Activated naive CD4-positive, alpha-beta T cell treated with anti-CD3 and anti-CD28 coated beads, Interleukin-2, amount 10 ng/mL, durations not matched to agents 7 days and 5 days (primary cell): Measurements from ENCODE around the gene PRKAG2.
A peak's percentile ranks its signal among the peaks of the same experiment; 100 is the strongest.

Experiments
- CTCF ChIA-PET: fragments of 350-600 bp; sonication (Branson Sonifier 250); formaldehyde crosslinking; loops from one replicate; lab custom pipeline; 2021; ENCODE audit warnings: antibody characterized with exemption; lab: Charles Lee
- DNase-seq: peaks from one replicate; pipeline ENCODE4 v3.0.0-alpha.2; 2020
- H3K27ac Mint-ChIP-seq: one replicate; pipeline ENCODE4 v1.8.0; 2021; ENCODE audit warnings: mild to moderate bottlenecking, moderate library complexity, mixed read lengths
- H3K27me3 Mint-ChIP-seq: one replicate; pipeline ENCODE4 v1.8.0; 2021; ENCODE audit warnings: mild to moderate bottlenecking, mixed read lengths
- H3K36me3 Mint-ChIP-seq: one replicate; pipeline ENCODE4 v1.8.0; 2021; ENCODE audit warnings: mixed read lengths
- H3K4me1 Mint-ChIP-seq: one replicate; pipeline ENCODE4 v1.8.0; 2021; ENCODE audit warnings: mixed read lengths
- H3K4me3 Mint-ChIP-seq: one replicate; pipeline ENCODE4 v1.8.0; 2021; ENCODE audit warnings: mild to moderate bottlenecking, moderate library complexity, mixed read lengths
- H3K9me3 Mint-ChIP-seq: one replicate; pipeline ENCODE4 v1.8.0; 2021; ENCODE audit warnings: mixed read lengths

PRKAG2 gene

DNA sequence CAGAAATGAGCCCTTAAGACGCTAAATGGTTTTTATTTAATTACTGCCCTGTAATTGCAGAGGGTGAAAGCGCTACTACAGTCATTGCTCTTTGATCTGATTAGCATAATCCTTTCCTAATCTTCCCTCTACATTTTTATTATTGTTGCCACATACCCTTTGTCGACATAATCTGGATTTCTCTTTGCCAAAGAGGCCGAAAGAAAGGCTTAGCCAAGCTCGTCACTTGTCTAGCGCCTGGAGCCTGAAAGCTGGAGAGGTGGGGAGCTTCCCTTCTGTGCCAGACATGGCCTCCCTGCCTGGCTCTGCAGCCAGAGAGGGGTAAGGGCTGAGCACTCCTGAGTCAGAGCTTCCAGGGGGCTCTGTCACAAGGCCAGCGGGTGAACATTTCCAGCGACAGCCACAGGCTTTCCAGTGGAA is 145.9 kb downstream of the PRKAG2 start:
- Mint-ChIP-seq H3K4me3 (no peak overlapping the region), H3K4me1 (peaks cover 3% of the 10 kb centered on the region), H3K36me3 (no peaks in the 10 kb centered on the region), H3K9me3 (no peaks in the 10 kb centered on the region), H3K27ac (no peak overlapping the region), H3K27me3 (no peaks in the 10 kb centered on the region)
- CTCF ChIA-PET, result no interaction called here
- no peak for DNase-seq

DNA sequence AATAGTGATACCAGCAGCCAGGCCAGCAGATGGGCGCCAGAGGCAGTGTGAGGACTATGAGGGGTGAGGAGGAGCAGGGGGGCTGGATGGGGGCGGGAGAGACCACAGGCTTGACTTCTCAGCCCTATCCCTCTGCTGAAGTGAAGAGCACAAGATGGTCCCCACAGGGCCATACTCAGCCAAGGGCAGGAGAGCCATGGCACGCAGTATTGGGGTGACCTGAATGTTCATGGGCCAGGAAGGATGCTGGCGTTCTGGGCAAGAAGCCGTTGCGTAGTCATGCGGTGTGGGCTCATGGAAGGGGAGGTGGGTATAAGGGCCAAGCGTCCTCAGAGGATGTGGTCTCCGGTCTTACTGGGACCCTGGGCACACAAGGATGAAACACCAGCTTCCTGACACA is 146.3 kb downstream of the PRKAG2 start:
- Mint-ChIP-seq H3K9me3 (no peaks in the 10 kb centered on the region), H3K27me3 (no peaks in the 10 kb centered on the region), H3K27ac (no peak overlapping the region), H3K4me3 (no peak overlapping the region), H3K4me1 (peaks cover 3% of the 10 kb centered on the region), H3K36me3 (no peaks in the 10 kb centered on the region)
- CTCF ChIA-PET, result no interaction called here
- no peak for DNase-seq

DNA sequence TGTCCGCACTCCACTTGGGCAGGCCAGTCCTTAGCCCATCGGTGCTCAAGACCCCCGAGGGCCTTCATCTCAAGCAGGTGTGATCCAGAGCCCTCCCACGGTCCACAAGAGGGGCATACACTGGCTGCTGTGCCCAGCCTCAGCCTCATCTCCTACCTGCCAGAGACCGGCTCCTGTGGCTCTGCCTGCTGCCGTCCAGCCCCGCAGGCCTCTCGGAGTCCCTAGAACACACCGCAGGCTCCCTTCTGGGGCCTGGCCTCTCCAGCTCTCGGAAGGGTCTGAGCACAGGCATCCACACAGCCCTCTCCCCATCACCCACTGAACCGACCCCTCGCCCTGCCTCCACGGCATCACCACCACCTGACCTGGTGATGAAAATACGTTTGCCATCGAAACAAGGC is 147.4 kb downstream of the PRKAG2 start:
- DNase-seq, result no peak
- H3K4me1 Mint-ChIP-seq, result peaks cover 3% of the 10 kb centered on the region
- no peaks in the 10 kb centered on the region for H3K27me3 Mint-ChIP-seq
- no peak overlapping the region for H3K27ac Mint-ChIP-seq
- H3K9me3 Mint-ChIP-seq, result no peaks in the 10 kb centered on the region
- no peaks in the 10 kb centered on the region for H3K36me3 Mint-ChIP-seq
- CTCF ChIA-PET, result no interaction called here
- no peak overlapping the region for H3K4me3 Mint-ChIP-seq

DNA sequence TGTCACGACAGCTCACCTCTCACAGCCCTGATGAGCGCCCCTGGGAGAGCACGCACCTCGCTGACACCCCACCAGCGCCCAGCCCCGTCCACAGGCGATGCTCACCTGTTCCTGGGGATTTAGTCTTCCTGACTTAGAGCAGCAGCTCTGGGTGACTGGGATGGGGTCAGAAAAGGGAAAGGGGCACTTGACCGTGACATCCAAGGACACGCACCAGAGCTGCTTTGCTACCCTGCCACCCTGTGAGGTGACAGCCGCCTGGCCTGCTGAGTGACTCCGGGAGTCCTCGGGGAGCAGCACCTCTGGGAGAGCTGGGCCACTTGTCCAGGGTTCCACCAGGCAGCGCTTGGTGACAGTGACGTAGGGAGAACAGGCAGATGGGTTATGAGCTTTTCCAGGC is 148.2 kb downstream of the PRKAG2 start:
- no peak overlapping the region for H3K27ac Mint-ChIP-seq
- H3K36me3 Mint-ChIP-seq, result no peaks in the 10 kb centered on the region
- peaks cover 3% of the 10 kb centered on the region for H3K4me1 Mint-ChIP-seq
- H3K9me3 Mint-ChIP-seq, result no peaks in the 10 kb centered on the region
- H3K27me3 Mint-ChIP-seq, result no peaks in the 10 kb centered on the region
- H3K4me3 Mint-ChIP-seq, result no peak overlapping the region
- CTCF ChIA-PET, result interaction anchor here (1.5 kb wide), 1 partner anchor 23 kb away, joined by 4 read pairs; no protein-coding TSS in a partner anchor
- no peak for DNase-seq

DNA sequence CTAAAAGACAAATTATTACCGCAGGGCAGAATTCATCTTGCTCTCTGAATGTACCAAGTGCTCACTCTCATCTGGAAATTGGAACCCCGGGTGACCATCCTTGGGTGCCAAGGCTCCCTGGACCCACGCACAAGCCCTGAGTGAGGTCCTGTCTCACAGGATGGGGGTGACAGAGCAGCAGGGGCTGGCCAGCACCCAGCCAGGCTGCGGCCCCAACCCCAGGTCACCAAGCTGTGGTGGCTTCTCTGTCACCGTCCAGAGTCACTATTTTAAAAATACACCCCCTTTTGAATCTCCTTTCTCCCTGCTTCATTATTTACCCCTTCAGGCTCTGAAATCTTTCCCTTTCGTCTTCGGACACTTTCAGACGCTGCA is 148.6 kb downstream of the PRKAG2 start:
- CTCF ChIA-PET, result interaction anchor here (1.5 kb wide), 1 partner anchor 22 kb away, joined by 4 read pairs; no protein-coding TSS in a partner anchor
- Mint-ChIP-seq H3K9me3 (no peaks in the 10 kb centered on the region), H3K4me3 (no peak overlapping the region), H3K27ac (no peak overlapping the region), H3K27me3 (no peaks in the 10 kb centered on the region), H3K4me1 (peaks cover 3% of the 10 kb centered on the region), H3K36me3 (no peaks in the 10 kb centered on the region)
- DNase-seq, result no peak

DNA sequence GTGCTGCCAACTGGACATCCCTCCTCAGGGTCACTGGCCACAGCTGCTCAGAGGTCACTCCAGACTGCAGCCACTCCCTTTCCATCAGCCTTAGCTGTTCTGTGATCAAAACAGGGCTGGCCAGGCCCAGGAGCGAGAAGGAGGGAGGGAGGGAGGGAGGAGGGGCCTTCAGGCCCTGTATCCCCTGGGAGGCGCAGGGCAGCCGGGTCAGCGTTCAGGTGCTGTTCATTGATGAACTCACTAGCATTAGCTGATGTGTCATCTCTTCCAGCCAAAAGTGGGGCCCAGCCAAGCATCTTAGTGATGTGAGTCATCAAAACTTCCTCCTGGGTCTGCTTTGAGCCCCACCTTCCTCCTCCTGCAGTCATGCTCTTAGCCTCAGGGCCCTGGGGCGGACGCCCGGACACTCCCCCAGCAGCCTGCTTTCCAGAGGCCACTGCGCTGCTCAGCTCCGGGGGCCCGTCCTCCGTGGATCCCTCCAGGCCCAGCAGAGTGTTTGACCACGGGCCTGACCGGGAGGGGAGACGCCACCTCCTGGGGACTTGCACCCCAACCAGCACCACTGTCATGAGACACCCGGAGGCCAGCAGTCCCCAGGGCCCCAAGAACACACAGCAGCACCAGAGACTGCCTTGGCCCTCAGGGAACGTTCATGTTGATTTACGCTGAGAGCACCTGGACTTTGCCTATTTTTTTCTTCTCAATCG is 149.2 kb downstream of the PRKAG2 start:
- Mint-ChIP-seq H3K27me3 (no peaks in the 10 kb centered on the region), H3K4me3 (no peak overlapping the region), H3K9me3 (no peaks in the 10 kb centered on the region), H3K27ac (no peak overlapping the region), H3K4me1 (peaks cover 3% of the 10 kb centered on the region), H3K36me3 (no peaks in the 10 kb centered on the region)
- peak; percentile 27 for DNase-seq
- CTCF ChIA-PET, result interaction anchor here (1.5 kb wide), 1 partner anchor 22 kb away, joined by 4 read pairs; no protein-coding TSS in a partner anchor

DNA sequence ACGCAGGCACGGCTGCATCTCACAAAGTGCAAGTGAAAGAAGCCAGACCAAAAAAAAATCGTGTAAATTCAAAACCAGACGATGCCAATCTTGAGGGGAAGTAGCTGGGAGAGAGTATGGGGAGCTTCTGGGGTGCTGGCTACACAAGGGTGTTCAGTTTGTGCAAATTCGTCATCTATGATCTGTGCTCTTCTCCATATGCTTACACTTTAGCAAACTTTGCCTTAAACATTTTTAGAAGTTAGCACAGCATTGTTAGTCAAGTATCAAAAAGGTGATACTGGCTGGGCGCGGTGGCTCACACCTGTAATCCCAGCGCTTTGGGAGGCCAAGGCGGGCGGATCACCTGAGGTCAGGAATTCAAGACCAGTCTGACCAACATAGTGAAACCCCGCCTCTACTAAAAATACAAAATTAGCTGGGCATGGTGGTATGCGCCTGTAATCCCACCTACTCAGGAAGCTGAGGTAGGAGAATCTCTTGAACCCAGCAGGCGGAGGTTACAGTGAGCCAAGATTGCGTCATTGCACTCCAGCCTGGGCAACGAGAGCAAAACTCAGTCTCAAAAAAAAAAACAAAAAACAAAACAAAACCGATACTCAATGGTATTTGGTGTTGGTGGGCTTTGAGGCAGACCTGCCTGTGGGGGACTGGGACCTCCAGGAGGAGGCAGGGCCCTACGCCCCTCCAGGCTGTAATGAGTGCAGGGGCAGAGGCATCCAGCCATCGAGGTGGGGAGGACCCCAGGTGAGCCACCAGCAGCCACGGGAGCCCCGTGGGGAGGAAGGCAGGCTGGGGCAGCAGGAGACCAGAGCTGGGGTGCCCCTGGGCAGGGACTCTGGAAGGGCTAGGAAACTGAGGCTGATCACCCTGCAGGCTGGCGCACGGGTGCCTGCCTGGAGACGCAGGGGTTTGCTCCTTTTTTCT is 150.0 kb downstream of the PRKAG2 start:
- H3K27ac Mint-ChIP-seq, result no peak overlapping the region
- no peaks in the 10 kb centered on the region for H3K36me3 Mint-ChIP-seq
- CTCF ChIA-PET, result no interaction called here
- H3K27me3 Mint-ChIP-seq, result no peaks in the 10 kb centered on the region
- H3K4me1 Mint-ChIP-seq, result peaks cover 3% of the 10 kb centered on the region
- DNase-seq, result no peak
- H3K4me3 Mint-ChIP-seq, result no peak overlapping the region
- H3K9me3 Mint-ChIP-seq, result no peaks in the 10 kb centered on the region

DNA sequence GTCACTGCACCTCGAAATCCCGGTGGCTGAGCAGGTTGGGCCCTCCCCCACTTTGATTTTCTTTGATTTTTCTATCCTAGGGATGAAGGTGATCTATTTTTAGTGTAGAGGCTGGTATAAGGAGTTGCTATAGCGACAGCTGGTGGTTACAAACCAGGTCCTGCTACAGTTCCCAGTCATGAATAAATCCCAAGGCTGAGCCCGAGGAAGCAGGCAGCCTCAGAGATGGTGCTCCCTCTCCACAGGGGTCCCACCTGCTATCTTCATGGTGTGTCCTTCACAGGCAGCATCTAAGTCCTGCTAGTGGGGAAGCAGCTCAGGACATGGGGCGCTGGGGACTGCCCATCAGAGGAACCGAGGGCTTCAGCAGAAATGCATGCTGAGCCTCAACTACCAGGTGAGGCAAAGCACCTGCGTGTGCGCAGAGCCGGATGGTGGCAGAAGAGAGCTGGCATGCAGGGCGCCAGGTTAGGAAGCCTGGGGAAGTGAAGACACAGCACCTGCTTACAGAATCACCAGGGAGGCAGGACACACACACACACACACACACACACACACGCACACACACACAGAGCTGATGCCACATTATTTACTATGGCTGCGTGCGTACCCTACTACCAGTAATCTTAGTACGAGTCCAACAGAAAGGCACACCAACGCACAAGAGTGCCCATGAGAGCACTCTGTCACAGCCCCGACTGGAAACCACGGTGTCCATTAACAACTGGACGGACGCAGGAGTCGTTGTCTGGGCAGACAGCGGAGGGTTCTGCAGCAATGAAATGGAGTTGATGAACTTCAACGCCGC is 150.9 kb downstream of the PRKAG2 start:
- Mint-ChIP-seq H3K4me1 (peaks cover 3% of the 10 kb centered on the region), H3K27me3 (no peaks in the 10 kb centered on the region), H3K9me3 (no peaks in the 10 kb centered on the region), H3K4me3 (no peak overlapping the region), H3K36me3 (no peaks in the 10 kb centered on the region), H3K27ac (no peak overlapping the region)
- CTCF ChIA-PET, result no interaction called here
- no peak for DNase-seq

DNA sequence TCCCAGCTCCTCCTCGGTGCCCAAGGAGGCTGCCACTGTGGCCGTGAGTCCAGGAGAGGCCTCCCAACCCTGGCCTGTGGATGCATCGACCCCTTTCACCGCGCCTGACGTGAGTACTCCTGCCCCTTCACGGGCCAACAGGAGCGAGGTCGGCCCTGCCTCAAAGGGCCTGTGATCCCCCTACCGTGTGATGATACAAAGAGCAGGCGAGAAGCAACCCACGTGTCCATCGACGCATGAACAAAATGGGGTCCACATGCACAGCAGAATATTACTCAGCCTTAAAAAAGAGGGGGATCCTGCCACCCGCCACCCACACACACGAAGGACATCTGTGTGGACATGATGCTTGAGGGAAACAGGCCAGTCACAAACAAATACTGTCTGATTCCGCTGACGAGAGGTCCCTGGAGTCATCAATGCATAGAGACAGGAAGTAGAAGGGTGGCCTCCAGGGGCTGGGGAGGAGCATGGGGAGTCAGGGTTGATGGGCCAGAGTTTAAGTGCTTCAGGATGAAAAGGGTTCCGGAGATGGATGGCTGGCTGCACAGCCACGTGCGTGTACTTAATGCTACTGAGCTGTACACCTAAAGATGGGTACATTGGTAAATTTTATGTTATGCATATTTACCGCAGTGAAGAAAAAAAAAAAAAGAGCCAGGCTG is 151.9 kb downstream of the PRKAG2 start:
- H3K4me1 Mint-ChIP-seq, result peaks cover 3% of the 10 kb centered on the region
- DNase-seq, result no peak
- no peaks in the 10 kb centered on the region for H3K27me3 Mint-ChIP-seq
- no peak overlapping the region for H3K4me3 Mint-ChIP-seq
- no peaks in the 10 kb centered on the region for H3K9me3 Mint-ChIP-seq
- CTCF ChIA-PET, result no interaction called here
- H3K36me3 Mint-ChIP-seq, result no peaks in the 10 kb centered on the region
- H3K27ac Mint-ChIP-seq, result no peak overlapping the region

DNA sequence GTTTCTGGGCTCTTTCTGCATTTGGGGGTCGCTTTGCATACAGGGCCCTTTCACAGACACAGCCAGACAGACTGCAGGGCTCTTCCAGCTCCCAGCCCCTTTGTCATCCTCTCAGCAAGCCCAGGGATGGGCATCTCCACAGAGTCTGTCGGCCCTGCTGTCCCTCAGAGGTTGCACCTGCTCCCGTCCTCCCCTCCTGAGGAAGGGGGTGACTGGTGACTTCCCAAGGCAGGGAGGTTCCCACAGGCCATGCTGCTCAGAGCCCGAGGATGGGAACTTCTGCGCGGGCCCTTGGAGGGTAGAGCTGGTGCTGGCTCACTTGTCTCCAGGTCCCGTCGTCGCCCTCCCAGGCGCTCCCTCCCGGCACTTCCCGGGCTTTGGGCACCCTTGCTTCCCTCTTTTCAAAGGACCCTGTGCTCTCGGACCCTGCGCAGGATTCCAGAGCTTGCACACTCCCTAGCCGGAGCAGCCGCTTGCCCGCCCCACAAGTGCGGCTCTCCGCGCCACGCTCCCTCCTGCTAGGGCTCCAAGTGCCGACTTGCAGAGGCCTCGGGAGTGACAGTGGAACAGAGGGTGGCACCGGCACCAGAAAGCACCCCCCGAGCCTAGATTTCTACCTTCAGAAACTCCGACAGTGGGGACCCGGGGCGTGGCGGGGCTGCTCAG is 152.5 kb downstream of the PRKAG2 start:
- Mint-ChIP-seq H3K4me3 (no peak overlapping the region), H3K4me1 (peaks cover 3% of the 10 kb centered on the region), H3K27me3 (no peaks in the 10 kb centered on the region), H3K27ac (no peak overlapping the region), H3K9me3 (no peaks in the 10 kb centered on the region), H3K36me3 (no peaks in the 10 kb centered on the region)
- CTCF ChIA-PET, result no interaction called here
- DNase-seq, result no peak

DNA sequence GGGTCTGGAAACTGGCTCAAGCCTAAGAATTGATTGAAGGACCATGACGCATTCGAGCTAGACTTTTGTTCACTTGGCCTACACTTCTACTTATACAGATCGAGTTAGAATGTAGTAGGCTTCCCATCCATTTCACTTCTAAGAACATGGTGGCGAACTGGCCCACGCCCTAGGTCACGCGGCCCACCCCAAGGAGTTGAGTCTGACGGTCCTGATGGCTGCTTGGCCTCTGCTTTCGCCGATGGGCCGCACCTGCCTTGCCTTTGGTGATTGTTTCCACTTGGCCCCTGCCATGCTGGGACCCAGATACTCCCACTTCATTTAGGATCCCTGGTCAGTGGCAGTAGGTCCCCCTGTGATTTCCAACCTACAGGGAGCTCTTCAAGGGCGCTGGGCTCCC is 153.6 kb downstream of the PRKAG2 start:
- Mint-ChIP-seq H3K4me1 (peaks cover 3% of the 10 kb centered on the region), H3K27me3 (no peaks in the 10 kb centered on the region), H3K27ac (no peak overlapping the region), H3K9me3 (no peaks in the 10 kb centered on the region), H3K36me3 (no peaks in the 10 kb centered on the region), H3K4me3 (no peak overlapping the region)
- DNase-seq, result no peak
- CTCF ChIA-PET, result interaction anchor here (0.6 kb wide), 1 partner anchor 553 kb away, joined by 3 read pairs; no protein-coding TSS in a partner anchor

DNA sequence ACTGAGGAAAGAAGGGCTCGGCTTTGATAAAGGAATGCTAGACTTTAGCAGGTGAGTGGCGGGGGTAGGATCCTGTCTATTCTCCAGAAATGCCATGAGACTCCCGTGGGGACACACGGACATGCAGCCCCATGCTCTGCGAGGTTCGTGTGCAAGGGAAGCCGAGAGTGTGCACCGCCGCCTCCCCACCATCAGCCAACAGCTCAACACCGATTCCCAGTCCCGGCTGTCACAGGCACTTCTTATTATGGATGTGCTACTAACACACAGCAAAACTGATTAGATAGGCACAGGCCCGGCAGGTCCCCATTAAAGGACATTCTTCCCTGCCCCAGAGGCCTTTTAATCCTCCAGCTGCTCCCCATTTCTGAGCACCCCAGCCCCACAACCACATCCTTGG is 154.4 kb downstream of the PRKAG2 start:
- H3K27me3 Mint-ChIP-seq, result no peaks in the 10 kb centered on the region
- H3K27ac Mint-ChIP-seq, result no peak overlapping the region
- CTCF ChIA-PET, result interaction anchor here (0.6 kb wide), 1 partner anchor 552 kb away, joined by 3 read pairs; no protein-coding TSS in a partner anchor
- H3K4me3 Mint-ChIP-seq, result no peak overlapping the region
- no peaks in the 10 kb centered on the region for H3K9me3 Mint-ChIP-seq
- H3K4me1 Mint-ChIP-seq, result peaks cover 3% of the 10 kb centered on the region
- DNase-seq, result no peak
- H3K36me3 Mint-ChIP-seq, result no peaks in the 10 kb centered on the region

DNA sequence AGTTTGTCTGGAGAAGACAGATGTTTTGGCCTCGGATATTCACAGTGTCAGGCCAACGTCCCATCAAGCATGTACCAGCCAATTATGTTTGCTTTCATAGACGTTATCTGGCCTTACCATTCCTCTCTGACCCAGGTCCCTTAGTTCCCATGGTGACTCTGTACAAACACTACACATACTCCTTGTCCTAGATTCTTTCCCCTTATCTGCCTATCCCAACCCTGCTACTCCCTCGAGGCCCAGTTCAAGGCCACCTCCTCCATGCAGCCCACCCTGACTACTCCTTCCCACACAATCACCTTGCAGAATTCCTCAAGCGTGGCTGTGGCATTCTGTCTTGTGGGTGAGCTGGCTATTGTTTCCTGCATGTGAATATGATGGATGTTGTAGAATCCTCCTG is 155.2 kb downstream of the PRKAG2 start:
- CTCF ChIA-PET, result interaction anchor here (0.7 kb wide), 1 partner anchor 11 kb away, joined by 3 read pairs; no protein-coding TSS in a partner anchor
- no peaks in the 10 kb centered on the region for H3K27me3 Mint-ChIP-seq
- peaks cover 3% of the 10 kb centered on the region for H3K4me1 Mint-ChIP-seq
- H3K36me3 Mint-ChIP-seq, result no peaks in the 10 kb centered on the region
- H3K27ac Mint-ChIP-seq, result no peak overlapping the region
- H3K4me3 Mint-ChIP-seq, result no peak overlapping the region
- no peaks in the 10 kb centered on the region for H3K9me3 Mint-ChIP-seq
- no peak for DNase-seq
